Lung (tissue), 12 donors: ENCODE data around the gene PPP1R7. TPM values are rescaled to one million over a fixed set of nuclear protein-coding genes. Genes with fewer than 3 reads are reported as not detected.

Source experiments
- ATAC-seq: fragments of 200-7000 bp; cut with Tn5 transposase; one replicate; pipeline ENCODE4 v1.9.1; 2020; ENCODE audit warnings: moderate number of reproducible peaks; ENCODE audit not compliant: insufficient read depth, low FRiP score
- DNase-seq, 3 donors: peaks; one replicate each; pipeline ENCODE4 v3.0.0-alpha.2; 2013 to 2017
- H3K27ac ChIP-seq, 2 donors: one replicate each; pipeline ENCODE4 v1.5.1; 2013; ENCODE audit warnings: mild to moderate bottlenecking in 2 of 2, moderate library complexity in 2 of 2, control low read depth in 1 of 2, inconsistent platforms in 1 of 2, low read depth in 1 of 2, low read length in 1 of 2
- H3K27me3 ChIP-seq, 3 donors: one replicate each; pipeline ENCODE4 v1.5.1; 2013; ENCODE audit warnings: low read length in 2 of 3; ENCODE audit not compliant: control insufficient read depth in 3 of 3, insufficient read depth in 3 of 3
- H3K36me3 ChIP-seq, 4 donors: one replicate each; pipeline ENCODE4 v1.5.1; 2013; ENCODE audit warnings: low read length in 4 of 4, mild to moderate bottlenecking in 1 of 4, moderate library complexity in 1 of 4; ENCODE audit not compliant: control insufficient read depth in 4 of 4, insufficient read depth in 4 of 4
- H3K4me1 ChIP-seq, 5 donors: one replicate each; pipeline ENCODE4 v1.5.1; 2013; ENCODE audit warnings: low read length in 5 of 5, mild to moderate bottlenecking in 2 of 5, moderate library complexity in 1 of 5; ENCODE audit not compliant: control insufficient read depth in 5 of 5, insufficient read depth in 5 of 5
- H3K4me3 ChIP-seq: one replicate; pipeline ENCODE4 v1.5.1; 2013; ENCODE audit warnings: mild to moderate bottlenecking, control low read depth, moderate library complexity
- H3K9ac ChIP-seq, 2 donors: one replicate each; pipeline ENCODE4 v1.5.1; 2013; ENCODE audit warnings: low read length in 2 of 2, control low read depth in 1 of 2; ENCODE audit not compliant: insufficient read depth in 1 of 2
- H3K9me3 ChIP-seq, 4 donors: one replicate each; pipeline ENCODE4 v1.5.1; 2013; ENCODE audit warnings: low read length in 3 of 4, mild to moderate bottlenecking in 1 of 4, moderate library complexity in 1 of 4; ENCODE audit not compliant: control insufficient read depth in 4 of 4, insufficient read depth in 3 of 4
- WGBS, 2 donors: extraction: QIAGEN DNeasy Blood & Tissue Kit; methylation state at CpG; one replicate each; pipeline ENCODE4 v1.1.7; 2013; 5-methylcytosine and 5-hydroxymethylcytosine counted together
- polyA plus RNA-seq, 2 donors: library from polyadenylated mRNA; stranded (reverse); fragments of 200-250 nt; gene quantifications; one replicate each; pipeline ENCODE4 v1.2.1, GENCODE V29; 2013
- total RNA-seq, 2 donors: library from RNA; depleted of rRNA in 1 of 2; stranded (reverse); fragments of >200 nt in 1 of 2; gene quantifications; one replicate each; pipeline ENCODE4 v1.2.1, GENCODE V29; 2014 to 2021
- TF ChIP-seq, protein P1 (sequence below): IDR thresholded peaks from 2 replicates; pipeline ENCODE4 v1.5.1; 2012; ENCODE audit warnings: mild to moderate bottlenecking; ENCODE audit errors: control extremely low read depth, extremely low read depth
- donor health status: control.
- donor health status: control.
- donor health status: Bipolar disorder and iron deficiency.
- donor health status: healthy.
- donor health status: DM: yes; HTN: yes; CAD: no.

PPP1R7 gene
- total and polyA plus RNA-seq, 4 donors = 54.6 to 78.1 (median 65.9) TPM

DNA sequence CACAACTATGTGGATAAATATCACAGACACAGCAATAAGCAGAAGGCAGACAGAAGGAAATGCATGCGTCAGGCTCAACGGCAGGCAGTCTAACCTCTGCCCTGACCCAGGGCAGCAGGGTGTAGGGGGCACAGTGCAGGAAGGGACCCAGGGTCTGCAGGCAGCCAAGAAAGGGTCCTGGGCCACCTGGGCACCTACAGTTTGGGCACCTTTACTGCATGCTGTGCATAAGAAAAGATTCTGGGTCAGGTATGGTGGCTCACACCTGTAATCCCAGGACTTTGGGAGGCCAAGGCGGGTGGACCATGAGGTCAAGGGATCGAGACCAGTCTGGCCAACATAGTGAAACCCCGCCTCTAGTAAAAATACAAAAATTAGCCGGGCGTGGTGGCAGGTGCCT lies 18.7 kb upstream of the PPP1R7 start:
- Histone ChIP-seq H3K27ac (no peak overlapping the region), H3K9me3 (peaks cover 0 to 2% (median 0%) of the 10 kb centered on the region in 4 donors), H3K4me1 (peaks cover 0 to 8% (median 3%) of the 10 kb centered on the region in 5 donors), H3K27me3 (no peaks in the 10 kb centered on the region), H3K4me3 (no peak overlapping the region), H3K36me3 (peaks cover 0 to 5% (median 2%) of the 10 kb centered on the region in 4 donors), H3K9ac (no peak overlapping the region)
- DNase-seq (no peak), ATAC-seq (no peak)
- WGBS, 2 donors = 92 to 96% methylated on average over 7 of the region's 7 CpGs
- TF ChIP-seq, protein P1, sequence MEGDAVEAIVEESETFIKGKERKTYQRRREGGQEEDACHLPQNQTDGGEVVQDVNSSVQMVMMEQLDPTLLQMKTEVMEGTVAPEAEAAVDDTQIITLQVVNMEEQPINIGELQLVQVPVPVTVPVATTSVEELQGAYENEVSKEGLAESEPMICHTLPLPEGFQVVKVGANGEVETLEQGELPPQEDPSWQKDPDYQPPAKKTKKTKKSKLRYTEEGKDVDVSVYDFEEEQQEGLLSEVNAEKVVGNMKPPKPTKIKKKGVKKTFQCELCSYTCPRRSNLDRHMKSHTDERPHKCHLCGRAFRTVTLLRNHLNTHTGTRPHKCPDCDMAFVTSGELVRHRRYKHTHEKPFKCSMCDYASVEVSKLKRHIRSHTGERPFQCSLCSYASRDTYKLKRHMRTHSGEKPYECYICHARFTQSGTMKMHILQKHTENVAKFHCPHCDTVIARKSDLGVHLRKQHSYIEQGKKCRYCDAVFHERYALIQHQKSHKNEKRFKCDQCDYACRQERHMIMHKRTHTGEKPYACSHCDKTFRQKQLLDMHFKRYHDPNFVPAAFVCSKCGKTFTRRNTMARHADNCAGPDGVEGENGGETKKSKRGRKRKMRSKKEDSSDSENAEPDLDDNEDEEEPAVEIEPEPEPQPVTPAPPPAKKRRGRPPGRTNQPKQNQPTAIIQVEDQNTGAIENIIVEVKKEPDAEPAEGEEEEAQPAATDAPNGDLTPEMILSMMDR = no peak

DNA sequence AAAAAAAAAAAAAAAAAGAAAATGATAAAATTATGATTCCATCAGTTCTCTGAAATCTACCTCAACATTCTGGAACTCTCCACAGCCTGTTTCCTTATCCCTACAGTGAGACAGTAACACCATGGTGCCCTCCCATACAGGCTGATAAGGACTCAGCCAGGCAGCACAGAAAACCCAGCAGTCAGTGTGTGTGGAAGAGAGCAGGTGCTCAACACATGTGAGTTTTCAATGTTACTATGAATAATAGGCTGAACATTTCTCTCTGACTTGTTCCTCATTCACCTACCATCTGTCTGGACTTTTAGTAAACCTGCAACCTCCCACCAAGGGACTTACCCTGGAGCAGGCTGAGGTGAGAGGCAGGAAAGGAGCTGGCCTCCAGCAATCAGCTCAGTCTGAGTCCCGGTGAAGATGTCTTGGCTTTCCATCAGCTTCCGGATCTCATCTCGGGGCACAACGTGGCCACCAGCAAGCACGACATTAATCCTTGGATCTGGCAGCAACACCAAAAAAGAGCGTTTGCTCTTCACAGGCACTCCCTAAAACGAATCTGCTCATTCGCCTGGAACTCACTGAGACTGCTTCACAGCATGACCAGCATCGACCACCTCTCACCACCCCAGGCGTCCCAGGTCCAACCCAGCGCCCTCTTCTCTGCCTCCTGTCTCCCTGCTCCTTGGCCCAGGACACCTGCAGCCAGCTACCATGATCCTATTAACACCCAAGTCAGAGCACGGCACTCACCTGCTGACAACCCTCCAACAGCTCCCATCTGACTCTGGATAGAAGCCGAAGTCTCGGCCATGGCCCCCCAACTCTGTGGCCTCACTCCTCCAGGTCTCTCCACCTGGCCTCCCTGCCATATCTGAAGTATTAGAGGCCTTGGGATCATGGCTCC lies 17.5 kb upstream of the PPP1R7 start:
- H3K27me3 ChIP-seq = no peaks in the 10 kb centered on the region
- H3K27ac ChIP-seq = no peak overlapping the region
- 95 to 97% methylated on average over 14 of the region's 14 CpGs for WGBS, 2 donors
- H3K36me3 ChIP-seq = peaks cover 0 to 12% (median under 1%) of the 10 kb centered on the region in 4 donors
- TF ChIP-seq, protein P1 = no peak
- no peak for ATAC-seq
- no peak overlapping the region for H3K4me3 ChIP-seq
- peaks cover 0 to 8% (median 3%) of the 10 kb centered on the region in 5 donors for H3K4me1 ChIP-seq
- H3K9ac ChIP-seq = no peak overlapping the region
- H3K9me3 ChIP-seq = peaks cover 0 to 2% (median 0%) of the 10 kb centered on the region in 4 donors
- DNase-seq = no peak

DNA sequence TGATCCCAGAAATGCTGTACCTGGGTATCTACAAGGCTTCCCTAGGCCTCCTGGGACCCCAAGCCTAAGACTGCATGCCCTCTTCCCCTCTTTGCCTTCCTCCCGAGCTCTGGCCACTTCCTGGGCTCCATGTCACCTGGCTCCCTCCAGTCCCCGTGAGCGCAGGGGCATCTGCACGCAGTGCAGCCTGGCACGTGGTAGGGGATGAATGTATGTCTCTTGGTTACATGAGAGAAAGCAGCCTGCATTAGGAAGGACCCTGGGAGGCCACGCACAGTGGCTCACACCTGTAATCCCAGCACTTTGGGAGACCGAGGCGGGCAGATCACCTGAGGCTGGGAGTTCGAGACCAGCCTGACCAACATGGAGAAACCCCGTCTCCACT lies 16.8 kb upstream of the PPP1R7 start:
- Histone ChIP-seq H3K9me3 (peaks cover 0 to 2% (median 0%) of the 10 kb centered on the region in 4 donors), H3K4me3 (no peak overlapping the region), H3K27ac (no peak overlapping the region), H3K4me1 (peaks cover 0 to 8% (median 3%) of the 10 kb centered on the region in 5 donors), H3K27me3 (no peaks in the 10 kb centered on the region), H3K36me3 (peaks cover 0 to 14% (median 6%) of the 10 kb centered on the region in 4 donors), H3K9ac (no peak overlapping the region)
- 96% methylated on average over 10 of the region's 10 CpGs for WGBS, 2 donors
- no peak for DNase-seq
- no peak for ATAC-seq
- TF ChIP-seq, protein P1 = no peak
